Upper lobe of left lung (tissue), 6 donors: Measurements from ENCODE around the gene ZNF287. TPM values are rescaled to one million over a fixed set of nuclear protein-coding genes. Genes with fewer than 3 reads are reported as not detected.

ENCODE experiments used
- ATAC-seq, 2 donors: fragments of 200-7000 bp; cut with Tn5 transposase; one replicate each; pipeline ENCODE4 v1.9.1; 2022; ENCODE audit warnings: mild to moderate bottlenecking in 2 of 2, moderate library complexity in 2 of 2; ENCODE audit not compliant: low FRiP score in 2 of 2
- DNase-seq, 2 donors: peaks; one replicate each; pipeline ENCODE4 v3.0.0-alpha.2; 2019 to 2020
- H3K27ac ChIP-seq, 4 donors: fragments of 200-600 bp; sonication (generic); one replicate each; pipeline ENCODE4 v1.5.1; 2016 to 2019
- H3K27me3 ChIP-seq, 4 donors: fragments of 200-600 bp; sonication (generic); one replicate each; pipeline ENCODE4 v1.5.1; 2017 to 2019
- H3K36me3 ChIP-seq, 4 donors: fragments of 200-600 bp; sonication (generic); one replicate each; pipeline ENCODE4 v1.5.1; 2016 to 2019
- H3K4me1 ChIP-seq, 4 donors: fragments of 200-600 bp; sonication (generic); one replicate each; pipeline ENCODE4 v1.5.1; 2018 to 2019
- H3K4me3 ChIP-seq, 4 donors: fragments of 200-600 bp; sonication (generic); one replicate each; pipeline ENCODE4 v1.5.1; 2017 to 2019; ENCODE audit warnings: mild to moderate bottlenecking in 2 of 4, moderate library complexity in 1 of 4
- H3K9me3 ChIP-seq, 4 donors: fragments of 200-600 bp; sonication (generic); one replicate each; pipeline ENCODE4 v1.5.1; 2018 to 2019
- CTCF ChIP-seq, 6 experiments: fragments of 450-650 bp in 4 of 6; fragments of 200-600 bp in 2 of 6; sonication (generic) in 2 of 6; IDR thresholded peaks; one replicate each; pipeline ENCODE4 v1.5.1; 2016 to 2019; ENCODE audit warnings: antibody characterized with exemption in 6 of 6
- EP300 ChIP-seq, 4 donors: sonication (generic); formaldehyde crosslinking; IDR thresholded peaks; one replicate each; pipeline ENCODE4 v1.5.1; 2017; ENCODE audit warnings: antibody characterized with exemption in 4 of 4, control low read depth in 2 of 4
- POLR2A ChIP-seq, 4 donors: fragments of 450-650 bp; IDR thresholded peaks; one replicate each; pipeline ENCODE4 v1.5.1; 2016 to 2017; ENCODE audit warnings: antibody characterized with exemption in 4 of 4, mild to moderate bottlenecking in 2 of 4
- POLR2AphosphoS5 ChIP-seq, 2 donors: sonication (generic); formaldehyde crosslinking; IDR thresholded peaks; one replicate each; pipeline ENCODE4 v1.5.1; 2017; ENCODE audit warnings: antibody characterized with exemption in 2 of 2
- WGBS, 2 donors: methylation state at CpG; one replicate each; pipeline ENCODE4 v1.1.5; 2017 to 2018; 5-methylcytosine and 5-hydroxymethylcytosine counted together
- total RNA-seq, 6 donors: library from RNA; depleted of rRNA in 4 of 6; stranded (reverse); fragments of >200 nt in 4 of 6; gene quantifications; one replicate each; pipeline versions ENCODE4 v1.1.0 to v1.2.1, GENCODE V29; 2016 to 2021
- donor health status: DM: no; HTN: no; CAD: no; lungs with moderate emphysema.
- donor health status: DM: no; HTN: yes; CAD: no; lungs with severe emphysema.

Gene ZNF287
- total RNA-seq, 6 donors from 2014 or later = 0.22 to 6.5 (median 3.7) TPM

- TF ChIP-seq POLR2AphosphoS5 (IDR thresholded peaks at IDR 0.05) (no peak), CTCF (IDR thresholded peaks at IDR 0.05) (no peak), EP300 (IDR thresholded peaks at IDR 0.05) (no peak), POLR2A (IDR thresholded peaks at IDR 0.05) (no peak)
- Histone ChIP-seq H3K36me3 (no peaks in the 10 kb centered on the region), H3K27ac (no peak overlapping the region), H3K4me1 (peaks cover 3 to 8% (median 4%) of the 10 kb centered on the region in 4 donors), H3K4me3 (no peak overlapping the region), H3K27me3 (no peaks in the 10 kb centered on the region), H3K9me3 (no peaks in the 10 kb centered on the region)
- ATAC-seq (no peak), DNase-seq (no peak)
- WGBS, 2 donors = 81 to 83% methylated on average over 2 of the region's 2 CpGs
Observed at GRCh38 chr17:16573466-16573865, 4.5 kb upstream of the ZNF287 start.

- Histone ChIP-seq H3K27me3 (no peaks in the 10 kb centered on the region), H3K27ac (peak overlapping the region in 1 of 4 donors; percentile 68), H3K4me1 (peaks cover 7 to 13% (median 7%) of the 10 kb centered on the region in 4 donors), H3K36me3 (peaks cover 0 to 6% (median 0%) of the 10 kb centered on the region in 4 donors), H3K9me3 (no peaks in the 10 kb centered on the region), H3K4me3 (peak overlapping the region in 3 of 4 donors; percentile 85 to 90 (median 87))
- no peak for TF ChIP-seq POLR2AphosphoS5 (IDR thresholded peaks at IDR 0.05)
- no peak for TF ChIP-seq POLR2A (IDR thresholded peaks at IDR 0.05)
- WGBS, 2 donors = 25 to 36% methylated on average over 9 to 14 of the region's 14 CpGs
- no peak for DNase-seq
- no peak for ATAC-seq
Observed at GRCh38 chr17:16569358-16569712, 331 bp upstream of the ZNF287 start.

- no peak overlapping the region for H3K27ac ChIP-seq
- H3K36me3 ChIP-seq = peaks cover 0 to 58% (median 28%) of the 10 kb centered on the region in 4 donors
- H3K27me3 ChIP-seq = no peaks in the 10 kb centered on the region
- H3K4me1 ChIP-seq = no peaks in the 10 kb centered on the region
- TF ChIP-seq POLR2A (IDR thresholded peaks at IDR 0.05) = no peak
- TF ChIP-seq EP300 (IDR thresholded peaks at IDR 0.05) = no peak
- no peak for TF ChIP-seq CTCF (IDR thresholded peaks at IDR 0.05)
- no peak for TF ChIP-seq POLR2AphosphoS5 (IDR thresholded peaks at IDR 0.05)
- no peak overlapping the region for H3K4me3 ChIP-seq
- peaks cover 71 to 98% (median 91%) of the 10 kb centered on the region in 4 donors for H3K9me3 ChIP-seq
- WGBS, 2 donors = 97 to 98% methylated on average over 3 of the region's 3 CpGs
- ATAC-seq (no peak), DNase-seq (no peak)
Observed at GRCh38 chr17:16552637-16553045, 16.4 kb downstream of the ZNF287 start.

GRCh38 chr17:16551878-16552636 lies 16.9 kb downstream of the ZNF287 start:
- TF ChIP-seq CTCF (IDR thresholded peaks at IDR 0.05) (no peak), EP300 (IDR thresholded peaks at IDR 0.05) (no peak), POLR2A (IDR thresholded peaks at IDR 0.05) (no peak), POLR2AphosphoS5 (IDR thresholded peaks at IDR 0.05) (no peak)
- ATAC-seq (no peak), DNase-seq (no peak)
- Histone ChIP-seq H3K4me1 (no peaks in the 10 kb centered on the region), H3K27me3 (no peaks in the 10 kb centered on the region), H3K4me3 (no peak overlapping the region), H3K9me3 (peaks cover 71 to 98% (median 90%) of the 10 kb centered on the region in 4 donors), H3K27ac (no peak overlapping the region), H3K36me3 (peaks cover 0 to 53% (median 24%) of the 10 kb centered on the region in 4 donors)
- 95 to 97% methylated on average over 4 of the region's 4 CpGs for WGBS, 2 donors

- Histone ChIP-seq H3K9me3 (no peaks in the 10 kb centered on the region), H3K4me3 (peak overlapping the region in 2 of 4 donors; percentile 77), H3K4me1 (peaks cover 2 to 11% (median 3%) of the 10 kb centered on the region in 4 donors), H3K36me3 (no peaks in the 10 kb centered on the region), H3K27ac (peak overlapping the region in 2 of 4 donors; percentile 93 to 98), H3K27me3 (no peaks in the 10 kb centered on the region)
- no peak for DNase-seq
- 41 to 48% methylated on average over 2 of the region's 2 CpGs for WGBS, 2 donors
- ATAC-seq = no peak
- no peak for TF ChIP-seq EP300 (IDR thresholded peaks at IDR 0.05)
- TF ChIP-seq POLR2AphosphoS5 (IDR thresholded peaks at IDR 0.05) = no peak
- TF ChIP-seq POLR2A (IDR thresholded peaks at IDR 0.05) = no peak
- TF ChIP-seq CTCF (IDR thresholded peaks at IDR 0.05) = no peak
Observed at GRCh38 chr17:16537130-16537458, 31.9 kb downstream of the ZNF287 start.
